ENCODE measurements around the gene VCAM1.
"Not testable (repeated sequence)": the region's sequence is repeated elsewhere in the genome, so short reads cannot be mapped to it uniquely, and the experiment has no call there.

VCAM1 gene

GRCh38 chr1:100706856-100707255, 12.7 kb upstream of the VCAM1 start:
- H3K36me3 ChIP-seq (ENCODE audit: control insufficient read depth, insufficient read depth, low read length) = no peaks in the 10 kb centered on the region
- no peaks in the 10 kb centered on the region for H3K9me3 ChIP-seq (ENCODE audit: control insufficient read depth, low read length)
- peaks cover 4% of the 10 kb centered on the region for H3K4me1 ChIP-seq (ENCODE audit: control insufficient read depth, insufficient read depth, low read length, poor library complexity, severe bottlenecking)
- H3K27ac ChIP-seq (ENCODE audit: low read depth, low read length, severe bottlenecking) = no peak overlapping the region
- WGBS, 2 experiments (ENCODE audit: insufficient coverage in 2 of 2) = 89% methylated on average over 1 of the region's 1 CpG; no CpG with 5 or more reads in 1 of the 2 experiments
- H3K4me3 ChIP-seq (ENCODE audit: extremely low read depth, insufficient read depth, low read length, poor library complexity, severe bottlenecking) = no peak overlapping the region

- peaks cover 4% of the 10 kb centered on the region for H3K4me1 ChIP-seq (ENCODE audit: control insufficient read depth, insufficient read depth, low read length, poor library complexity, severe bottlenecking)
- H3K9me3 ChIP-seq (ENCODE audit: control insufficient read depth, low read length) = no peaks in the 10 kb centered on the region
- no peak overlapping the region for H3K4me3 ChIP-seq (ENCODE audit: extremely low read depth, insufficient read depth, low read length, poor library complexity, severe bottlenecking)
- 81% methylated on average over 2 of the region's 2 CpGs; no CpG with 5 or more reads in 1 of the 2 experiments for WGBS, 2 experiments (ENCODE audit: insufficient coverage in 2 of 2)
- no peak overlapping the region for H3K27ac ChIP-seq (ENCODE audit: low read depth, low read length, severe bottlenecking)
- no peaks in the 10 kb centered on the region for H3K36me3 ChIP-seq (ENCODE audit: control insufficient read depth, insufficient read depth, low read length)
Measured at GRCh38 chr1:100708476-100709062, 11.0 kb upstream of the VCAM1 start.

DNA sequence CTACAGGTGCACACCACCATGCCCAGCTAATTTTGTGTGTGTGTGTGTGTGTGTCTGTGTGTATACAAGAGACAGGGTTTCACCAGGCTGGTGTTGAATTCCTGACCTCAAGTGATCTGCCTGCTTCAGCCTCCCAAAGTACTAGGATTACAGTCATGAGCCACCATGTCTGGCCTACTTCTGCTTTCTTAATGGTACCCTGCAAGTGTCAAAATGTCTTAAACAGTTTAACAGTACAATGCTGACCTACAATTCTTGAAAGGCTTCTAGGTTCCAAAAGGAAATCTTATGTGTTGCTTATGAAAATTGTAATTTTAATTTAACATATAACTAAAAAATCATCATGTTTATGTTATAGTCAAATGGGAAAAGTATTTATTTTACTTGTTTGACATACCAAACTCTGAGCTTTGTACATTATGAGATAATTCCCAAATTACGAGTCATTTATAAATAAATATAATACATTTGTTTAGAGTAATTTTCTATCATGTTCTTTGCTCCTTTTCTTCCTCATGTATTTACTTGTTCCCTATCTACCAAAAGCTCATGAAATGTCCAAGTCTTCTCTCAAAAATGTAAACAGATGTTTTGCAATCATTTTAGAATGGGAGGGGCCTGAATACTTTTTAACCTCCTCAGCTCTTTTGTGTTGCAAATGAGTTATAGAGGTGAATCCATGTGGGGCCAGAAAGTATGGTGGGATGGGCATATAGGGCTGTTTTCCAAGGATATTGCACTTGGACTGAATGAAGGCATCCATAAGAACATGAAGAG, 8.4 kb upstream of the VCAM1 start:
- no CpG with 5 or more reads among the region's 1 CpG for WGBS, 2 experiments (ENCODE audit: insufficient coverage in 2 of 2)
- no peaks in the 10 kb centered on the region for H3K36me3 ChIP-seq (ENCODE audit: control insufficient read depth, insufficient read depth, low read length)
- peaks cover 4% of the 10 kb centered on the region for H3K4me1 ChIP-seq (ENCODE audit: control insufficient read depth, insufficient read depth, low read length, poor library complexity, severe bottlenecking)
- no peak overlapping the region for H3K27ac ChIP-seq (ENCODE audit: low read depth, low read length, severe bottlenecking)
- no peak overlapping the region for H3K4me3 ChIP-seq (ENCODE audit: extremely low read depth, insufficient read depth, low read length, poor library complexity, severe bottlenecking)
- H3K9me3 ChIP-seq (ENCODE audit: control insufficient read depth, low read length) = no peaks in the 10 kb centered on the region

DNA sequence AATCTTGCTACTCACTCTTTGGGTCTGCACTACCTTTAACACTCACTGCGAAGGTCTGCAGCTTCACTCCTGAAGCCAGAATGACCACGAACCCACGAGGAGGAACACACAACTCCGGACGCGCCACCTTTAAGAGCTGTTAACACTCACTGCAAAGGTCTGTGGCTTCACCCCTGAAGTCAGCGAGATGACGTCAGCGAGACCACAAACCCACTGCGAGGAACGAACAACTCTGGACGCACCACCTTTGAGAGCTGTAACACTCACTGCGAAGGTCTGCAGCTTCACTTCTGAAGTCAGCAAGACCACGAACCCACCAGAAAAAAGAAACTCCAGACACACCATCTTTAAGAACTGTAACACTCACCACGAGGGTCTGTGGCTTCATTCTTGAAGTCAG, 6.5 kb upstream of the VCAM1 start:
- not testable (repeated sequence) for H3K27ac ChIP-seq (ENCODE audit: low read depth, low read length, severe bottlenecking); H3K4me3 ChIP-seq (ENCODE audit: extremely low read depth, insufficient read depth, low read length, poor library complexity, severe bottlenecking); H3K36me3 ChIP-seq (ENCODE audit: control insufficient read depth, insufficient read depth, low read length); H3K4me1 ChIP-seq (ENCODE audit: control insufficient read depth, insufficient read depth, low read length, poor library complexity, severe bottlenecking); H3K9me3 ChIP-seq (ENCODE audit: control insufficient read depth, low read length)
- 95 to 97% methylated on average over 10 to 13 of the region's 15 CpGs for WGBS, 2 experiments (ENCODE audit: insufficient coverage in 2 of 2)

GRCh38 chr1:100713626-100714025, 5.9 kb upstream of the VCAM1 start:
- H3K4me3 ChIP-seq (ENCODE audit: extremely low read depth, insufficient read depth, low read length, poor library complexity, severe bottlenecking) = no peak overlapping the region
- WGBS, 2 experiments (ENCODE audit: insufficient coverage in 2 of 2) = 87 to 91% methylated on average over 3 of the region's 3 CpGs
- no peak overlapping the region for H3K27ac ChIP-seq (ENCODE audit: low read depth, low read length, severe bottlenecking)
- H3K9me3 ChIP-seq (ENCODE audit: control insufficient read depth, low read length) = no peaks in the 10 kb centered on the region
- no peaks in the 10 kb centered on the region for H3K36me3 ChIP-seq (ENCODE audit: control insufficient read depth, insufficient read depth, low read length)
- no peaks in the 10 kb centered on the region for H3K4me1 ChIP-seq (ENCODE audit: control insufficient read depth, insufficient read depth, low read length, poor library complexity, severe bottlenecking)

- Histone ChIP-seq H3K9me3 (ENCODE audit: control insufficient read depth, low read length) (no peaks in the 10 kb centered on the region), H3K36me3 (ENCODE audit: control insufficient read depth, insufficient read depth, low read length) (no peaks in the 10 kb centered on the region), H3K27ac (ENCODE audit: low read depth, low read length, severe bottlenecking) (no peak overlapping the region), H3K4me3 (ENCODE audit: extremely low read depth, insufficient read depth, low read length, poor library complexity, severe bottlenecking) (no peak overlapping the region), H3K4me1 (ENCODE audit: control insufficient read depth, insufficient read depth, low read length, poor library complexity, severe bottlenecking) (peaks cover 5% of the 10 kb centered on the region)
- WGBS, 2 experiments (ENCODE audit: insufficient coverage in 2 of 2) = no CpG with 5 or more reads among the region's 1 CpG
Measured at GRCh38 chr1:100714599-100714998, 4.9 kb upstream of the VCAM1 start.

- H3K4me3 ChIP-seq (ENCODE audit: extremely low read depth, insufficient read depth, low read length, poor library complexity, severe bottlenecking) = no peak overlapping the region
- H3K9me3 ChIP-seq (ENCODE audit: control insufficient read depth, low read length) = no peaks in the 10 kb centered on the region
- H3K36me3 ChIP-seq (ENCODE audit: control insufficient read depth, insufficient read depth, low read length) = no peaks in the 10 kb centered on the region
- peaks cover 5% of the 10 kb centered on the region for H3K4me1 ChIP-seq (ENCODE audit: control insufficient read depth, insufficient read depth, low read length, poor library complexity, severe bottlenecking)
- WGBS, 2 experiments (ENCODE audit: insufficient coverage in 2 of 2) = 79 to 90% methylated on average over 2 to 3 of the region's 6 CpGs
- no peak overlapping the region for H3K27ac ChIP-seq (ENCODE audit: low read depth, low read length, severe bottlenecking)
Measured at GRCh38 chr1:100717218-100717617, 2.3 kb upstream of the VCAM1 start.

DNA sequence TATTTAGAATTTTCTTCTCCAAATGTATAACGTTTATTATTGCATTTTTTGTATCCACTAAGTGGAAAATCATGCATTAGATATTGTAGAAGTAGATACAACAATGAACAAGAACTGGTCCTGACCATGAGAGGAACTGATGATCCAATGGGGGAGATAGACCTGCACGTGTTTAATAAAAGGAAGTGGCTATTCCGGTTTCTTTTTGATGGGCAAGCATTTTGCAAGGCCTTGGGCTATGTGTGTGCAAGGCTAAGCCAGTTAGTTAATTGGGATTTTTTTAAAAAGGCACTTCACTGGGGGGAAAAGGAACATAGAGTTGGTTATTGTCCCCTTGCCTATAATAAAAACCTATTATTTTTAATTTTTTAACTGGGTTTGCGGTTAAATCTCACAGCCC, 961 bp upstream of the VCAM1 start:
- no peaks in the 10 kb centered on the region for H3K9me3 ChIP-seq (ENCODE audit: control insufficient read depth, low read length)
- no peak overlapping the region for H3K4me3 ChIP-seq (ENCODE audit: extremely low read depth, insufficient read depth, low read length, poor library complexity, severe bottlenecking)
- peaks cover 5% of the 10 kb centered on the region for H3K4me1 ChIP-seq (ENCODE audit: control insufficient read depth, insufficient read depth, low read length, poor library complexity, severe bottlenecking)
- H3K27ac ChIP-seq (ENCODE audit: low read depth, low read length, severe bottlenecking) = no peak overlapping the region
- WGBS, 2 experiments (ENCODE audit: insufficient coverage in 2 of 2) = 67 to 90% methylated on average over 1 to 3 of the region's 4 CpGs
- no peaks in the 10 kb centered on the region for H3K36me3 ChIP-seq (ENCODE audit: control insufficient read depth, insufficient read depth, low read length)

- Histone ChIP-seq H3K4me1 (ENCODE audit: control insufficient read depth, insufficient read depth, low read length, poor library complexity, severe bottlenecking) (peaks cover 5% of the 10 kb centered on the region), H3K4me3 (ENCODE audit: extremely low read depth, insufficient read depth, low read length, poor library complexity, severe bottlenecking) (no peak overlapping the region), H3K27ac (ENCODE audit: low read depth, low read length, severe bottlenecking) (no peak overlapping the region), H3K9me3 (ENCODE audit: control insufficient read depth, low read length) (no peaks in the 10 kb centered on the region), H3K36me3 (ENCODE audit: control insufficient read depth, insufficient read depth, low read length) (no peaks in the 10 kb centered on the region)
- WGBS, 2 experiments (ENCODE audit: insufficient coverage in 2 of 2) = 90 to 93% methylated on average over 2 of the region's 3 CpGs
Measured at GRCh38 chr1:100720101-100720500, 559 bp downstream of the VCAM1 start.

GRCh38 chr1:100720751-100721150, 1.2 kb downstream of the VCAM1 start:
- no peak overlapping the region for H3K4me3 ChIP-seq (ENCODE audit: extremely low read depth, insufficient read depth, low read length, poor library complexity, severe bottlenecking)
- H3K4me1 ChIP-seq (ENCODE audit: control insufficient read depth, insufficient read depth, low read length, poor library complexity, severe bottlenecking) = peaks cover 5% of the 10 kb centered on the region
- no peaks in the 10 kb centered on the region for H3K36me3 ChIP-seq (ENCODE audit: control insufficient read depth, insufficient read depth, low read length)
- H3K27ac ChIP-seq (ENCODE audit: low read depth, low read length, severe bottlenecking) = no peak overlapping the region
- H3K9me3 ChIP-seq (ENCODE audit: control insufficient read depth, low read length) = no peaks in the 10 kb centered on the region

DNA sequence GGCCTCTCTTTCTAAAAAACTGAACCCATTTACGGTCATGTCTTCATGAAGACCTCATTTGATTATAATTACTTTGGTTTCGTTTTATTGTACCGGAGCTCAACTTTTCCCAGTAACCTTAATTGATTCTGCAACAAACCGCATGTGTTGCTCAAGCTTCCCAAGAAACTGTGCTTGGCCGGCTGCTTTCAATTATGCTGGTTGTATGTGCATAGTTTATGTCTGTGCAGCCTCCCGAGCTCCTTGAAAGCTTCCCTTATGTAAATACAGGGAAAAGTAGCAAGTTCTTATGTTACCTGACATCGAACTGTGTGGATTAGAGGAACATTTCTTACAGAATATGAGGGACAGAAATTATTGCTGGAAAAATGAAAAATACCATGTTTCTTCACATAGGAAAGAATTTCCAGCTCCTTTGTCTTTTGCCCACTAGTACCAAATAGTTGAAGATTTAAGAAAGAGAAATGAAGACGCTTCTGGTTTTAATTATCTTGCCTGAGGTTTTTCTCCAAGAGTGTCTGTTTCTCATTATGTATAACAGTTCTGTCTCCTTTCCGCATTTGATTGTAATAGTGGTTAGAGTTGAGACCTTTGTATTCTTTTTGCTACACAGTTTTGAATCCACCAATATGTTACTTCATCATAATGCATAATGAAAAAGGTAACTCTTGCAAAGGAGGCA, 2.1 kb downstream of the VCAM1 start:
- no peak overlapping the region for H3K4me3 ChIP-seq (ENCODE audit: extremely low read depth, insufficient read depth, low read length, poor library complexity, severe bottlenecking)
- no peak overlapping the region for H3K27ac ChIP-seq (ENCODE audit: low read depth, low read length, severe bottlenecking)
- no peaks in the 10 kb centered on the region for H3K36me3 ChIP-seq (ENCODE audit: control insufficient read depth, insufficient read depth, low read length)
- H3K9me3 ChIP-seq (ENCODE audit: control insufficient read depth, low read length) = no peaks in the 10 kb centered on the region
- H3K4me1 ChIP-seq (ENCODE audit: control insufficient read depth, insufficient read depth, low read length, poor library complexity, severe bottlenecking) = peaks cover 5% of the 10 kb centered on the region
- WGBS, 2 experiments (ENCODE audit: insufficient coverage in 2 of 2) = 89 to 93% methylated on average over 2 to 7 of the region's 9 CpGs
